Camera-type eye (tissue), 1 donor: Measurements from ENCODE around the gene MNT. TPM values are rescaled to one million over a fixed set of nuclear protein-coding genes. Genes with fewer than 3 reads are reported as not detected.

Source experiments
- total RNA-seq: library from RNA; depleted of rRNA; stranded (reverse); fragments of >200 nt; gene quantifications from one replicate; pipeline ENCODE4 v1.2.3, GENCODE V29; 2014

Gene MNT
- 14.8 TPM for total RNA-seq

GRCh38 chr17:2400877-2401425, at the start of gene MNT:
TSS of gene MNT (minus strand) at chr17:2401060. CDS start at chr17:2400712, 348 bp downstream.

GRCh38 chr17:2336852-2337543, 63.9 kb downstream of the MNT start, which contains the start of gene SGSM2:
TSS of gene SGSM2 (plus strand) at chr17:2337501. CDS start at chr17:2337689, 188 bp downstream.

GRCh38 chr17:2336215-2336851, 64.5 kb downstream of the MNT start, which contains the start of gene TSR1:
TSS of gene TSR1 (minus strand) at chr17:2336457. CDS start at chr17:2336427, 30 bp downstream.

Other genes with a start within 250 kb of the MNT start
- gene SMG6, start 97.3 kb downstream of the MNT start, total RNA-seq, result 77.0 TPM
- gene SRR, start 97.1 kb downstream of the MNT start, total RNA-seq, result 26.5 TPM
- gene TSR1, start 64.6 kb downstream of the MNT start, total RNA-seq, result 44.5 TPM
- gene SGSM2, start 63.6 kb downstream of the MNT start, total RNA-seq, result 70.4 TPM
- gene METTL16, start 110.8 kb upstream of the MNT start, total RNA-seq, result 87.0 TPM
- gene PAFAH1B1, start 192.6 kb upstream of the MNT start, total RNA-seq, result 255 TPM